Activated T-cell treated with anti-CD3 and anti-CD28 coated beads for 24 hours (primary cell): ENCODE results near the gene NEU4.
"Not testable (repeated sequence)": the region's sequence is repeated elsewhere in the genome, so short reads cannot be mapped to it uniquely, and the experiment has no call there.

Experiments used
- DNase-seq: peaks from one replicate; pipeline ENCODE4 v3.0.0-alpha.2; 2020; ENCODE audit warnings: low read depth

The NEU4 gene

DNA sequence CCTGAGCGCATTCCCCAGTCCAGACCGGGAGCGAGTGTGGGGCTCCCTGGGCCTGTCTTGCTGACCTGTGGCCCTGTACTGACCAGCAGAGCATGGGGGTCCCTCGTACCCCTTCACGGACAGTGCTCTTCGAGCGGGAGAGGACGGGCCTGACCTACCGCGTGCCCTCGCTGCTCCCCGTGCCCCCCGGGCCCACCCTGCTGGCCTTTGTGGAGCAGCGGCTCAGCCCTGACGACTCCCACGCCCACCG, 5.3 kb downstream of the NEU4 start:
- DNase-seq: no peak

DNA sequence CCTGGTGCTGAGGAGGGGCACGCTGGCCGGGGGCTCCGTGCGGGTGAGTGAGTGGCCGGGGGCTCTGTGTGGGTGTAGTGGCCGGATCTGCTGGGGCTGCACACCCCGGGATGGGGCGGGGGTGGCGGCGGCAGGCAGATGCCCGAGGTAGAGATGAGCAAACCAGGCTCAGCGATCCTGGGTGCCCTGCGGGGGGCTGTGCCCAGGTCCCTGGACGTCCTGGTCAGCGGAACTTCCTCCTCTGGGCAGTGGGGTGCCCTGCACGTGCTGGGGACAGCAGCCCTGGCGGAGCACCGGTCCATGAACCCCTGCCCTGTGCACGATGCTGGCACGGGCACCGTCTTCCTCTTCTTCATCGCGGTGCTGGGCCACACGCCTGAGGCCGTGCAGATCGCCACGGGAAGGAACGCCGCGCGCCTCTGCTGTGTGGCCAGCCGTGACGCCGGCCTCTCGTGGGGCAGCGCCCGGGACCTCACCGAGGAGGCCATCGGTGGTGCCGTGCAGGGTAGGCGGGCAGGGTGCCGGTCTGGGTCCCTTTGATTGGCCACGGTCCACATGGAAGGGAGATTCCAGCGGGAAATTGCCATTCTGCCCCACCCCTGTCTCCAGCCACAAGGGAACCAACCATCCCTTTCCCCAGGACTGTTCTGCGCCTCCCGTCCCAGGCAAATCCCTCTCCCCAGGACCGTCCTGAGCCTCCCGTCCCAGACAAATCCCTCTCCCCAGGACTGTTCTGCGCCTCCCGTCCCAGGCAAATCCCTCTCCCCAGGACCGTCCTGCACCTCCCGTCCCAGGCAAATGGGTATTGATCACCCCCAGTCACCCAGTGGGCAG, 5.9 kb downstream of the NEU4 start:
- DNase-seq: no peak

DNA sequence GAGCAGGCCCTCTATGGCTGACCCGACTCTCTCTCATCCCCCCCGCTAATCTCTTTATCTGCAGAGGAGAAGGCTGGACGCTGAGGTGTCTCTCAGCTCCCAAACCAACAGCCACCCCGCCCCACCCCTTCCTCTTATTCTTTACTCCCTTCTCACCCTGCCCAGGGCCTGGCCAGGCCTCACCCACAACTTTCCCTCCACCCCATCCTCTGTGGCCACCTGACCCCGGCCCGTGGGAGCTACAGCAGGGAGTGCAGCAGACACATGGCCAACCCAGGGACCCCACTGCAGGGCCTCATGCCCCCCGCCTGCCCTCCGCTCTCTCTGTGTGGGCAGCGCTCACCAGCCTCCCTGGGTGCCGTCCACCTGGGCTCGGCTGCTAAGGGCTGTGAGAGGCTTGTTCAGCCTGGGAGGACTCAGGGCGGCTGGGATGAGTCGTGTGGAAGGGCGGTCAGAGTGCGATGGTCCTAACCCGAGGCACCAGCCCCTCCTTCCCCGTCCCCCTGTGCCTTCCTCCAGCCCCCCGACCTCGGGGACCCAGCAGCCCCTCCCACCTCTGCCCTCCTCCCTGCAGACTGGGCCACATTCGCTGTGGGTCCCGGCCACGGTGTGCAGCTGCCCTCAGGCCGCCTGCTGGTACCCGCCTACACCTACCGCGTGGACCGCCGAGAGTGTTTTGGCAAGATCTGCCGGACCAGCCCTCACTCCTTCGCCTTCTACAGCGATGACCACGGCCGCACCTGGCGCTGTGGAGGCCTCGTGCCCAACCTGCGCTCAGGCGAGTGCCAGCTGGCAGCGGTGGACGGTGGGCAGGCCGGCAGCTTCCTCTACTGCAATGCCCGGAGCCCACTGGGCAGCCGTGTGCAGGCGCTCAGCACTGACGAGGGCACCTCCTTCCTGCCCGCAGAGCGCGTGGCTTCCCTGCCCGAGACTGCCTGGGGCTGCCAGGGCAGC, 6.8 kb downstream of the NEU4 start:
- DNase-seq: no peak

DNA sequence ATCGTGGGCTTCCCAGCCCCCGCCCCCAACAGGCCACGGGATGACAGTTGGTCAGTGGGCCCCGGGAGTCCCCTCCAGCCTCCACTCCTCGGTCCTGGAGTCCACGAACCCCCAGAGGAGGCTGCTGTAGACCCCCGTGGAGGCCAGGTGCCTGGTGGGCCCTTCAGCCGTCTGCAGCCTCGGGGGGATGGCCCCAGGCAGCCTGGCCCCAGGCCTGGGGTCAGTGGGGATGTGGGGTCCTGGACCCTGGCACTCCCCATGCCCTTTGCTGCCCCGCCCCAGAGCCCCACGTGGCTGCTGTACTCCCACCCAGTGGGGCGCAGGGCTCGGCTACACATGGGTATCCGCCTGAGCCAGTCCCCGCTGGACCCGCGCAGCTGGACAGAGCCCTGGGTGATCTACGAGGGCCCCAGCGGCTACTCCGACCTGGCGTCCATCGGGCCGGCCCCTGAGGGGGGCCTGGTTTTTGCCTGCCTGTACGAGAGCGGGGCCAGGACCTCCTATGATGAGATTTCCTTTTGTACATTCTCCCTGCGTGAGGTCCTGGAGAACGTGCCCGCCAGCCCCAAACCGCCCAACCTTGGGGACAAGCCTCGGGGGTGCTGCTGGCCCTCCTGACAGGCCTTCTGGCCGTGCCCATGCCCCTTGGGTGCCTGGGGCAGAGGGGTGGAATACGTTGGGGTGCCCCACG, 7.6 kb downstream of the NEU4 start:
- DNase-seq: no peak

DNA sequence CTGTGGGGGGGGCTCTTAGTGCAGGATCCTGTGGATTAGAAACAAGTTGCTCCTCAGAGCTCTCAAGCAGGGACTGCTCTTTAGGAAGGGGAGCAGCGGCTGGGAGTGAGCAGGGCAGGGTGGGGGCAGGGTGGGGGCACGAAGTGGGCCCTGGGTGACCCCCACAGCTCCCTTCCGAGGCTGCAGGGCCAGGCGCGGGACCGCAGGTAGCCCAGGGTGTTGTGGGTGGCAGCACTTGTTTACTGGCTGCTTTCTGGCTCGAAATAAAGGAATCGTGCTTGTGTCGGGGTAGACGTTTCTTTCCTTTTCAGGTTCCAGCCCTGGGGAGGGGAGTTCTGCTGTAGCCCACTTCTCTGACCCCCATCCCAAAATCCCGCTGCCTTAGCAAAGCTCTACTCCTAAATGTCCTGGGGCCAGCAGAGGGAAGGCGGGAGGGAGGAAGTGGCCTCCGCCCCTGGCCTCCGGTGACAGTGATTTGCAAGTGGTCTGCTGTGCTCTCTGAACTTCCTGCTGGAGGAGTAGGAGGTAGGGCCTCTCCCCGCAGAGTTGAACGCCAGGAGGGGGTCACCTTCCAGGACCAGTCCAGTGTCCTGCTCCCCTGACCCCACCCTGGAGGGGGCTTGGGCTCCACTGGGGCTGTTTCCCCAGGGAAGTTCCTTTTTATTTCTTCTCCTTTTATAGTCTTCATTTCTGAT, 8.3 kb downstream of the NEU4 start:
- no peak for DNase-seq

DNA sequence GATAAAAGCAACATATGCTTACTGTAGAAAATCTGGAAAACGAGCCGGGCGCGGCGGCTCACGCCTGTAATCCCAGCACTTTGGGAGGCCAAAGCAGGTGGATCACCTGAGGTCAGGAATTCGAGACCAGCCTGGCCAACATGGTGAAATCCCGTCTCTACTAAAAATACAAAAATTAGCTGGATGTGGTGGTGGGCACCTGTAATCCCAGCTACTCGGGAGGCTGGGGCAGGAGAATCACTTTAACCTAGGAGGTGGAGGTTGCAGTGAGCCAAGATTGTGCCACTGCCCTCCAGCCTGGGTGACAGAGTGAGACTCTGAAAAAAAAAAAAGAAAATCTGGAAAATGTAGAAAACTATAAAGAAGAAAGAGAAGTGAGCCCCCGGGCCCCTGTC, 8.8 kb downstream of the NEU4 start:
- DNase-seq: not testable (repeated sequence)

DNA sequence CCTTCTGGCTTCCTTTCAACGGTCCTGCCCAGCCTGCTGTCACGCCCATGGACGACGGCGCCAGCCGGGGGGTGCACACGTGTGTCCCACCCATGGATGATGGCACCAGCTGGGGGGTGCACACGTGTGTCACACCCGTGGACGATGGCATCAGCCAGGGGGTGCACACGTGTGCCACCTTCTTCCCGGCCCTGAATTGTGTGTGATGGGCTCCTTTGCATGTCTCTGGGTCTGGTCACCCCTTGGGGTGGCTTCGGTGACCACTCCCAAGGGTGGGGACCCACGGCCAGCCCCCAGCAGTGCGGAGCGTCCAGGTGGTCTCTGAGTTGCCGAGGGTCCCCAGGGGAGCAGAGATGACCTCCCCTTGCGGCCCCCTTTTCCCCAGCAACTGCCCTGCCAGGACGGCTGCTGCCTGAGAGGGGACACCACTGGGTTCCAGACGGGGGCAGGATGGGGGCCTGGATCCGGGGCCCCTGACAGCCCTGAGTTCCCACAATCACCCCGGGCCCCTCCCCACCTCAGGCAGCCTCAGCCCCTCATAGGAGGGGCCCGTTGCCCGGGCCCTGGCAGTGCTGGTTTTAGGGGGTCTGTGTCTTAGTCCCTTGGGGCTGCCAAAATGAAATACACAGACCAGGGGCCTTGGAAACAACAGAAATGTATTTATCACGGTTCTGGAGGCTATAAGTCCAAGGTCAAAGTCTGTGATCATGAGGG, 9.4 kb downstream of the NEU4 start:
- DNase-seq: no peak

DNA sequence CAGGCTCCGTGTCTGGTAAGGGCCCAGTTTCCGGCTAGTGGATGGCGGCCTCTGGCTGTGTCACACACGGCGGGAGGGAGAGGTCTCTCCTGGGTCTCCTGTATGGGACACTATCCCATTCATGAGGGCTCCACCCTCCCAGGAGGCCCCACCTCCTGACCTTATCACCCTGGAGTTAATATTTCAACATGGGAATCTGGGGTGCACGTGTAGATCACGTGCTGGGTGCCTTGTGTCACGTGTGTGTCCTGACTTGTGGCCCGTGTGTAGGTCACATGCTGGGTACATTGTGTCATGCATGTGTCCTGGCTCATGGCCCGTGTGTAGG, 9.9 kb downstream of the NEU4 start:
- DNase-seq: no peak

DNA sequence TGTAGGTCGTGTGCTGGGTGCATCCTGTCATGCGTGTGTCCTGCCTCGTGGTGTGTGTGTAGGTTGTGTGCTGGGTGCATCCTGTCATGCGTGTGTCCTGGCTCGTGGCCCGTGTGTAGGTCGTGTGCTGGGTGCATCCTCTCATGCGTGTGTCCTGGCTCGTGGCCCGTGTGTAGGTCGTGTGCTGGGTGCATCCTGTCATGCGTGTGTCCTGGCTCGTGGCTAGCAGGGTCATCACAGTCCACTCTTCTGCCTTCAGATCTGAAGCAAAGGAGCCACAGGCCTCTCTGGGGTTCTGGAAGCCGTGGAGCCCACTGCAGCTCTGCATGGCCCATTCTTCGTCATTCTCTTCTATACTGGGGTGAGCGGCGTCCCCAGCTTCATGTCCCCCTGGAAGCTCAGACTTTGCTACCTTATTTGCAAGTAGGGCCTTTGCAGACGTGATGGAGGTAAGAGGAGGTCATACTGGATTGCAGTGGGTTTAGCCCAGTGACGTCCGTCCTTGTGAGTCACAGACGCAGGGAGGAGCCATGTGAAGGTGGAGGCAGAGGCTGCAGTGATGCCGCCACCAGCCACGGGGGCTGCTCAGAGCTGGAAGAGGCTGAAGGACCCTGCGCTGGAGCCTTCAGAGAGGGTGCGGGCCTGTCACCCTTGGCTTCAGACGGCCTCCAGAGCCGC, 11.1 kb downstream of the NEU4 start:
- DNase-seq: not testable (repeated sequence)

DNA sequence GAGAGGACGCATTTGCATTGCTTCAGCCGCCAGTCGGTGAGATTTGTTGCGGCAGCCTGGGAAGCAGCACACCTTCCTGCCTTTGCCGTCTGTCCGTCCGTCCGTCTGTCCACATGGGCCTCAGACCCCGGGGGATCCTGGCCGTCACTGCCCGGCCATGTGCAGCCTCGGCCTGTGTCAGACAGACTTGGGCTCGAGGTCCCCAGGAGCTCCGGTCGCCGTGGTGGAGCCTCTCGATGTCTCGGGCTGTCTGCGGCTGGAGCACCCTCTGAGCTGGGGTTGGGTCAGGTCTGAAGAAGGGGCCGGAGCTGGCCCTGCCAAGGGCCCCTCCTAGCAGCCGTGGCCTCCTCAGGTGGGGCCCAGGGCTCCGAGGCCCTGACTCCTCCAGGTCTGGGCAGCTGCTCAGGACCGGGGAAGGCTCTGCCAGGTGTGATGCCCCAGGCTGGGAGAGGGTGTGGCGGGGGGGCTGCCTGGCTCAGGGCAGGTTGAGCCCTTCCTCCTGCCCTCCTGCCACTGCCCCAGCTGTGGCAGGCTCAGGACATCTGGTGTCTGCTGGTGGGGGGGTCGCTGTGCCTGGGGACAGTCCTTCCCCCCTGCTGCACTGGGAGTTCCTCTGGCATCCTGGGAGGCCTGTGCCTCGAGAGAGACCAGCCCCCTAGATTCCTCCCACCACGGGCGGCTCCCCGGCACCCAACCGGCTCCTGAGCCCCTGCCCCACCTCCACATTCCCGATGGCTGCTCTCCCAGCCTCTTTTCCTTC, 11.8 kb downstream of the NEU4 start:
- no peak for DNase-seq

DNA sequence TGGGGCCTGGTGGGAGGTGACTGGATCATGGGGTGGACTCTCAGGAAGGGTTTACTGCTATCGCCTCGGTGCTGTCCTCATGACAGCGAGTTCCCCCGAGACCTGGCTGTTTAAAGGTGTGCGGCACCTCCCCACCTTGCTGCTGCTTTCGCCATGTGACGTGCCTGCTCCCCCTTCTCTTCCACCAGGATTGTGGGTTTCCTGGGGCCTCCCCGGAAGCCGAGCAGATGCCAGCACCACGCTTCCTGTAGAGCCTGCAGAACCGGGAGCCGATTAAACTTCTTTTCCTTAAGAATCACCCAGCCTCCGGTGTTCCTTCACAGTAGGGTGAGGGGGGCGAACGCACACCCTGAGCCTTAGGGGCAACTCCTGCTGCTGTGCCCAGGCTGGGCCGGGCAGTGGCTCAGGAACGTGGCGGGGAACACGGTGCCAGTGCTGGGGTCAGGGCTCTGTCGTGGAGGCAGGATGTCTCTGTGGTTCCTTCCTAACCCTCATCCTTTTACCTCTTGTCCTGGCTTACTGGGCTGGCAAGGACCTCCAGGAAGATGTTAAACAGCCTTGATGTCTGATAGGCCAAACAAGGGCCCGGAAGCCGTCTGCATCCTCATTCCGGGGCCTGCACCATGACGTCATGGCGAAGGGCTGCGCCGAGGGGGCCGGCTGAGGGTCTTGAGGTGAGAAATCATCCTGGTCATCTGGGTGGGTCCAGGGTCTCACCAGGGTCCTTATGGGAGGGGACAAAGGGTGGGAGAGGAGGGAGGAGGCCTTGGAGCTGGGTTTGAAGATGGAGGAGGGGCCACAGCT, 12.7 kb downstream of the NEU4 start:
- DNase-seq: no peak

DNA sequence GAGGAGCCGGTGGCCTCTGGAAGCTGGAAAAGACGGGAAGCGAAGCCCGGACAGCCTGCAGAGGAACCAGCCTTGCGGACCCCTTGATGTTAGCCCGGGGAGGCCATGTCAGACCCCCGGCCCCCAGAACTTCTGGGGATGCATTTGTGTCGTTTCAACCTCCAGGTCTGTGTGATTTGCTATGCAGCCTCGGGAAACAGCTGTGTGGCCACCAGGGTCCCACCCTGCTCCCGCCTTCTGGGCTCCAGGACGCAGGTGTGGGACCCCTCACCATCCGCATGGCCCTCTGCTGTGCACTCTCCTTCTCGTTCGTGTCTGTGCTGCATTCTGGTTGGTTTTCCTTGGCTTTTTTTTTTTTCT, 13.3 kb downstream of the NEU4 start:
- no peak for DNase-seq

DNA sequence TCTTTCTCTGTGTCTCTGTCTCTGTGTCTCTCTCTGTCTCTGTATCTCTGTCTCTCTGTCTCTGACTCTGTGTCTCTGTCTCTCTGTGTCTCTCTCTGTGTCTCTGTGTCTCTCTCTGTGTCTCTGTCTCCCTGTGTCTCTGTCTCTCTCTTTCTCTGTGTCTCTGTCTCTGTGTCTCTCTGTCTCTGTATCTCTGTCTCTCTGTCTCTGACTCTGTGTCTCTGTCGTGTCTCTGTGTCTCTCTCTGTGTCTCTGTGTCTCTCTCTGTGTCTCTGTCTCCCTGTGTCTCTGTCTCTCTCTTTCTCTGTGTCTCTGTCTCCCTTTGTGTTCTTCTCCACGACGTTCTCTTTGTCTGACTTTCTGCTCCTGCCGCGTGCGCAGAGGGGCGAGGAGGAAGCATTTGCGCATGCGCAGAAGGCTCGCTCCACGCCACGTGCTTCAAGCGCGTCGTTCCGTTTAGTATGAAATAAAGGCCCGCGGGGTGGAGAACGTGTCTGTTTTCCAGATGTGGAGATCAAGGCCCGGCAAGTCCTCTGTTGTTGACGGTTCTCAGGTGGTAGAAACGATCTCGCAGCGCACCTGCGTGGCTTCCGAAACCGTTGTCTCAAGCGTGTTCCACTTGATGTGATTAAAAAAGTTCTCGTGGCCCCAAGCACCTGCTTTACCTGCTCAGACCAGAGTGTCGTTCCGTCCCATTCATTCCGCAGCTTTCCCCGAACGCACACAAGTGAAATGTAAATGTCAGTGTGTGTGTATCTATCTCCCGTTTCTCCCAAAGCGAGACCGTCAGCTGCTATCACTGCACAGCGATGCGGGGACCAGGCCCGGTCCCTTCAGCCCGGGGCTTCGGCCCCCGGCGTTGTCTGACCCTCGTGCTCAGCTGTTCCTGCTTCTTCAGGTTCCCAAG, 14.8 kb downstream of the NEU4 start:
- DNase-seq: not testable (repeated sequence)

DNA sequence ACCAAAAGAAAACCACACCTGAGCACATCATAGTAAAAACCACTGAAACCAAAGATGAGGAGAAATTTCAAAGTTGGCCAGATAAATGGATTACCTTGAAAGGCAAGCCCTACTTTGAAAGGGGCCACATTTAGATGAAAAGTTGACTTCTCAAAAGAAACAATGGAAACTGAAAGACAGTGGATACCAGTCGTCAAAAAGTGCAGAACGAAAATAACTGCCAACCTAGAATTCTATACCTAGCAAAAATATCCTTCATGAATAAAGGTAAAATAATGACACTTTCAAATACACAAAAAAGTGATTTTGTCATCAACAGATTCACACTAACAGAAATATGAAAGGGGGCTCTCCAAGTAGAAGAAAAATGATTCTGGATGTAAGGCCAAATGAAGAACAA, 18.4 kb downstream of the NEU4 start:
- no peak for DNase-seq

DNA sequence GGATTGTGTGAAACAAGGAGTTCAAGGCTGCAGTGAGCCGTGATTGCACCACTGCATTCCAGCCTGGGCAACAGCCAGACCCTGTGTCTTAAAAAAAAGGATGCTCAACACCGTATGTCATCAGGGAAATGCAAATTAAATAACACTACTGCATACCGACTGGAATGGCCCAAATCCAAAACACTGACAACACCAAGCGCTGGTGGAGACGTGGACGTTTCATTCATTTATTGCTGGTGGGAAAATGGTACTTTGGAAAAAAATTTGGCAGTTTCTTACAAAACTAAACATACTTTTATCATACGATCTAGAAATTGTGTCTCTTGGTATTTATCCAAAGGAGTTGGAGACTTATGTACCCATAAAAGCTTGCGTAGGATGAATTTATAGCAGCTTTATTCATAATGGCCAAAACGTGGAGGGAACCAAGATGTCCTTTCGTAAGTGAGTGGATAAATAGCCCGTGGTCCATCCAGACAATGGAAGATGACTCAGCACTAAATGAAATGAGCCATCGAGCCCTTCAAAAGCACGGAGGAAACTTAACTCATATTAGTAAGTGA, 24.2 kb downstream of the NEU4 start:
- no peak for DNase-seq

DNA sequence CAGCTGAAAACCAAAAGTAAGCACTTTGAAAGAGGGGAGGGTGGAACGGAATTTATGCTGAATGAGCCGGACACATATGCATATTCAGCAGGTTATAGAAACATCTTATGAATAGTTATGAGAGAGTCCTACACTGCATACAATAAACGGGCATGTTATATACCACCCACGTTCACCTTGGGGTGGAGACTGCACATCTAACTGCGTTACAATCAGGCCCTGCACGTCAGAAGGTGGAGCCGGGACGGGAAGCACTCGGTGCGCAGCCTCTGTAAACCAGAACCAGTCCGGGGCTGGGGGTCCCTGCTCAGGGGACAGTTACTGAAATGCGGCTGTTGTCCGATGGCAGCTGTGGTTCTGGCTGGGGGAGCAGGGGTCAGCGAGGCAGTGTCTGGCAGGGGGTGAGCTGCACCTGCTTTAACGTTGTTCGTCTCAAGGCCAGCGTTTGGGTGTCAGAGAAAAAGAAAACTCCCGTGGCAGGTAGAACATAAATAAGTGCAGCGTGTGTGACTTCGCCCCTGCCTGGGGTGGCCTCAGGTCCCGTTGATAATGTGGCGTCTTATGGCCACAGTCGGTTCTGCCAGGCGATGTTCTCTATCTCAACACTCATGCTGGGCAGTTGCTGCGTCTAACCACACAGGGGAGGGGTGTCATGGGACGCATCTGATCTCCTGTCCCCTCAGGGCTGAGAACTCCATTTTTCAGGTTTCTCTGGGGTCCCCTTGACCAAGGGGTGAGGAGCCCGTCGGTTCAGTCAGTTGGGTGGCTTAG, 24.9 kb downstream of the NEU4 start:
- DNase-seq: not testable (repeated sequence)

DNA sequence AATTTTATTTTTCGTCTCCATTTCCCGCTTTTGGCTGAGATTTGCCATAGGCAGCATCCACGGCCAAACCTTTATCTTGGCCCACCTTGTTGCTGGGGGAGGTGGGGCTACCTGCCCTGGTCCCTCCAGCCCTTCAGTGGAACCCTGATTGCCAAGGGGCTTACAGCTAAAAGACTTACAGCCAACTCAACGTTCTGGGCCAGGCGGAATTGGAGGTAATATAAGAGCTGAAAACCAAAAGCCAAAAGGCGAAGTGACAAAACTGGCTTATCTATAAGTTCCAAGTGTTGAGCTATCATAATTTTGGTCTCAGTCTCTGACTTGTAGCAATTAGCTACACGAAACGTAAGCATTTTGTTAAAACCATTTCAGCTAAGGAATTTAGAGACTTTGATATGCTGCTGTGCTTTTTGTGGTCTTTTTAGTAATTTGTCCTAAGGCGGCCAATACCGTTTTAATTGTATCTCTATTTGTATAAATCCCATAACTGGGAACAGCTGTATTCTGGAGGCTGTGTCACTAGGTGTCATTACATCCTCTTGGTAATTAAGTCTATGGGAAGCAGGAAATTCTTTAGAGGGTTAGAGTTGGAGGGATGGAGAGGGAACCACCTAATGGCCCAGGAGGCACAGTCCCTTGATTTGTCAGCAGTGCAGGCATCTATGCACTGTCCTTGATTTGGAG, 25.7 kb downstream of the NEU4 start:
- no peak for DNase-seq
